Measurements from ENCODE around the gene BHLHE40. TPM values are rescaled to one million over a fixed set of nuclear protein-coding genes. Genes with fewer than 3 reads are reported as not detected.
A peak's percentile ranks its signal among the peaks of the same experiment; 100 is the strongest.

BHLHE40 gene
- total and polyA plus RNA-seq, 2 of the 13 experiments (the other 11 are each of a cell fraction or from before 2014, with no cell fraction given), result 1.8 to 51.0 TPM

- TF ChIP-seq ZNF570 (CRISPR knock-in tag; IDR thresholded peaks at IDR 0.05; ENCODE audit: borderline replicate concordance) (no peak), ZNF468 (CRISPR knock-in tag; IDR thresholded peaks at IDR 0.05) (no peak), TFDP1 (CRISPR knock-in tag; IDR thresholded peaks at IDR 0.05; ENCODE audit: borderline replicate concordance) (peak; percentile 50; the same call in 1 of the 2 replicates), BRD4 (CRISPR knock-in tag; IDR thresholded peaks at IDR 0.05) (no peak), NR1H2 (CRISPR knock-in tag; IDR thresholded peaks at IDR 0.05; ENCODE audit: borderline replicate concordance, low read depth) (no peak), ZNF329 (CRISPR knock-in tag; IDR thresholded peaks at IDR 0.05; ENCODE audit: low read depth) (0 out of 2 replicates have a peak, but pooled peaks have one; percentile 34), FOXA3 (CRISPR knock-in tag; IDR thresholded peaks at IDR 0.05) (peak; percentile 52), ZNF260 (CRISPR knock-in tag; IDR thresholded peaks at IDR 0.05; ENCODE audit: borderline replicate concordance, low read depth) (no peak), PHF21A (CRISPR knock-in tag; IDR thresholded peaks at IDR 0.05) (peak; percentile 72; the same call in 1 of the 2 replicates), HNF1B (CRISPR knock-in tag; IDR thresholded peaks at IDR 0.05) (no peak), SOX13 (IDR thresholded peaks at IDR 0.05) (no peak), SOX13 (CRISPR knock-in tag; conservative IDR thresholded peaks at IDR 0.05 in 1 of 2, IDR thresholded peaks at IDR 0.05 in 1 of 2) (peak in 1 of 2 experiments; percentile 39; a peak in 1 of 4 replicates), ATF1 (CRISPR knock-in tag; IDR thresholded peaks at IDR 0.05) (no peak), XRCC5 (optimal IDR thresholded peaks at IDR 0.05; ENCODE audit: low read length) (peak; percentile 98), MATR3 (CRISPR knock-in tag; IDR thresholded peaks at IDR 0.05) (no peak), MEIS2 (CRISPR knock-in tag; IDR thresholded peaks at IDR 0.05) (no peak), MYPOP (CRISPR knock-in tag; IDR thresholded peaks at IDR 0.05) (0 out of 2 replicates have a peak, but pooled peaks have one; percentile 13)
- TF ChIP-seq, protein P1, sequence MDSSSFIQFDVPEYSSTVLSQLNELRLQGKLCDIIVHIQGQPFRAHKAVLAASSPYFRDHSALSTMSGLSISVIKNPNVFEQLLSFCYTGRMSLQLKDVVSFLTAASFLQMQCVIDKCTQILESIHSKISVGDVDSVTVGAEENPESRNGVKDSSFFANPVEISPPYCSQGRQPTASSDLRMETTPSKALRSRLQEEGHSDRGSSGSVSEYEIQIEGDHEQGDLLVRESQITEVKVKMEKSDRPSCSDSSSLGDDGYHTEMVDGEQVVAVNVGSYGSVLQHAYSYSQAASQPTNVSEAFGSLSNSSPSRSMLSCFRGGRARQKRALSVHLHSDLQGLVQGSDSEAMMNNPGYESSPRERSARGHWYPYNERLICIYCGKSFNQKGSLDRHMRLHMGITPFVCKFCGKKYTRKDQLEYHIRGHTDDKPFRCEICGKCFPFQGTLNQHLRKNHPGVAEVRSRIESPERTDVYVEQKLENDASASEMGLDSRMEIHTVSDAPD (CRISPR knock-in tag; IDR thresholded peaks at IDR 0.05), result no peak
- TF ChIP-seq, protein P2, sequence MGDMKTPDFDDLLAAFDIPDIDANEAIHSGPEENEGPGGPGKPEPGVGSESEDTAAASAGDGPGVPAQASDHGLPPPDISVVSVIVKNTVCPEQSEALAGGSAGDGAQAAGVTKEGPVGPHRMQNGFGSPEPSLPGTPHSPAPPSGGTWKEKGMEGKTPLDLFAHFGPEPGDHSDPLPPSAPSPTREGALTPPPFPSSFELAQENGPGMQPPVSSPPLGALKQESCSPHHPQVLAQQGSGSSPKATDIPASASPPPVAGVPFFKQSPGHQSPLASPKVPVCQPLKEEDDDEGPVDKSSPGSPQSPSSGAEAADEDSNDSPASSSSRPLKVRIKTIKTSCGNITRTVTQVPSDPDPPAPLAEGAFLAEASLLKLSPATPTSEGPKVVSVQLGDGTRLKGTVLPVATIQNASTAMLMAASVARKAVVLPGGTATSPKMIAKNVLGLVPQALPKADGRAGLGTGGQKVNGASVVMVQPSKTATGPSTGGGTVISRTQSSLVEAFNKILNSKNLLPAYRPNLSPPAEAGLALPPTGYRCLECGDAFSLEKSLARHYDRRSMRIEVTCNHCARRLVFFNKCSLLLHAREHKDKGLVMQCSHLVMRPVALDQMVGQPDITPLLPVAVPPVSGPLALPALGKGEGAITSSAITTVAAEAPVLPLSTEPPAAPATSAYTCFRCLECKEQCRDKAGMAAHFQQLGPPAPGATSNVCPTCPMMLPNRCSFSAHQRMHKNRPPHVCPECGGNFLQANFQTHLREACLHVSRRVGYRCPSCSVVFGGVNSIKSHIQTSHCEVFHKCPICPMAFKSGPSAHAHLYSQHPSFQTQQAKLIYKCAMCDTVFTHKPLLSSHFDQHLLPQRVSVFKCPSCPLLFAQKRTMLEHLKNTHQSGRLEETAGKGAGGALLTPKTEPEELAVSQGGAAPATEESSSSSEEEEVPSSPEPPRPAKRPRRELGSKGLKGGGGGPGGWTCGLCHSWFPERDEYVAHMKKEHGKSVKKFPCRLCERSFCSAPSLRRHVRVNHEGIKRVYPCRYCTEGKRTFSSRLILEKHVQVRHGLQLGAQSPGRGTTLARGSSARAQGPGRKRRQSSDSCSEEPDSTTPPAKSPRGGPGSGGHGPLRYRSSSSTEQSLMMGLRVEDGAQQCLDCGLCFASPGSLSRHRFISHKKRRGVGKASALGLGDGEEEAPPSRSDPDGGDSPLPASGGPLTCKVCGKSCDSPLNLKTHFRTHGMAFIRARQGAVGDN (CRISPR knock-in tag; IDR thresholded peaks at IDR 0.05), result peak; percentile 80
Measured at GRCh38 chr3:4980229-4981203, 1.3 kb downstream of the BHLHE40 start (continued).
